HFF-Myc (cell line): ENCODE results near the gene GATA6.

Experiments used
- DNase-seq: peaks from one replicate; pipeline ENCODE4 v3.0.0-alpha.2; 2011; ENCODE audit warnings: low read depth; ENCODE audit errors: extremely low read depth
- H3K4me3 ChIP-seq: replicated peaks from 2 replicates; pipeline ENCODE4 v1.5.1; 2011; ENCODE audit warnings: low read depth, mild to moderate bottlenecking, control low read depth, low read length
- CTCF ChIP-seq: IDR thresholded peaks from 2 replicates; pipeline ENCODE4 v1.5.1; 2012; ENCODE audit warnings: mild to moderate bottlenecking, low read depth, low read length, control low read depth; ENCODE audit errors: missing control alignments

The GATA6 gene

GRCh38 chr18:22169011-22169888, at the start of gene GATA6:
Gene GATA6 (plus strand): TSS chr18:22169589. CDS start chr18:22171145, 1,556 bp downstream.
- H3K4me3 ChIP-seq = peak within 1 kb of the TSS; percentile 59
- peak; percentile 33 for TF ChIP-seq CTCF
- DNase-seq = peak; percentile 21

GRCh38 chr18:22124970-22125369, 44.4 kb upstream of the GATA6 start:
- no peak for TF ChIP-seq CTCF
- DNase-seq = no peak
- H3K4me3 ChIP-seq = no peak overlapping the region

- TF ChIP-seq CTCF = no peak
- H3K4me3 ChIP-seq = no peak overlapping the region
- DNase-seq = no peak
Observed at GRCh38 chr18:22128954-22129353, 40.4 kb upstream of the GATA6 start.

GRCh38 chr18:22129778-22130177, 39.6 kb upstream of the GATA6 start:
- no peak for TF ChIP-seq CTCF
- H3K4me3 ChIP-seq = no peak overlapping the region
- DNase-seq = no peak

- DNase-seq = no peak
- H3K4me3 ChIP-seq = no peak overlapping the region
- TF ChIP-seq CTCF = no peak
Observed at GRCh38 chr18:22132258-22132657, 37.1 kb upstream of the GATA6 start.

- no peak for DNase-seq
- no peak overlapping the region for H3K4me3 ChIP-seq
- no peak for TF ChIP-seq CTCF
Observed at GRCh38 chr18:22132763-22133162, 36.6 kb upstream of the GATA6 start.
